ENCODE results near the gene PDE7B.

The PDE7B gene

DNA sequence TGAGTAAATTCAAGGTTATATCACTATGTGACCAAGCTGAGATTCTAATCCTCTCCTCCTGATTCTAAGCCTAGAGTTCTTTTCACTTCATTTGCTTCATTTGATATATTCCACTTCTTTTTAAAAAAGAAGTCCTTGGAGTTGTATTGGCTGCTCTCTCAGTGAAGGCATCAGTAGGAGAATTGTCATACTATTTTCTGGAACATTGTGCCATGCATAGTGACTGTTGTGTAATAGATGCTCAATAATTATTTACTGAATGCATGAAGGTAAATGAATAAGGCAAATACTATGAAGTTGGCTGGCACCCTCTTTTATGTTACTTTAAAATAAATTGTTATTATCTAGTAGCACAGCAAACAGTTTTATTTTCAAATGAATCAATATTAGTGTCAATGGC is 209.3 kb downstream of the PDE7B start:
- H3K27ac ChIP-seq: no peak overlapping the region
- TF ChIP-seq, protein P1, sequence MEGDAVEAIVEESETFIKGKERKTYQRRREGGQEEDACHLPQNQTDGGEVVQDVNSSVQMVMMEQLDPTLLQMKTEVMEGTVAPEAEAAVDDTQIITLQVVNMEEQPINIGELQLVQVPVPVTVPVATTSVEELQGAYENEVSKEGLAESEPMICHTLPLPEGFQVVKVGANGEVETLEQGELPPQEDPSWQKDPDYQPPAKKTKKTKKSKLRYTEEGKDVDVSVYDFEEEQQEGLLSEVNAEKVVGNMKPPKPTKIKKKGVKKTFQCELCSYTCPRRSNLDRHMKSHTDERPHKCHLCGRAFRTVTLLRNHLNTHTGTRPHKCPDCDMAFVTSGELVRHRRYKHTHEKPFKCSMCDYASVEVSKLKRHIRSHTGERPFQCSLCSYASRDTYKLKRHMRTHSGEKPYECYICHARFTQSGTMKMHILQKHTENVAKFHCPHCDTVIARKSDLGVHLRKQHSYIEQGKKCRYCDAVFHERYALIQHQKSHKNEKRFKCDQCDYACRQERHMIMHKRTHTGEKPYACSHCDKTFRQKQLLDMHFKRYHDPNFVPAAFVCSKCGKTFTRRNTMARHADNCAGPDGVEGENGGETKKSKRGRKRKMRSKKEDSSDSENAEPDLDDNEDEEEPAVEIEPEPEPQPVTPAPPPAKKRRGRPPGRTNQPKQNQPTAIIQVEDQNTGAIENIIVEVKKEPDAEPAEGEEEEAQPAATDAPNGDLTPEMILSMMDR (IDR thresholded peaks at IDR 0.05): no peak

DNA sequence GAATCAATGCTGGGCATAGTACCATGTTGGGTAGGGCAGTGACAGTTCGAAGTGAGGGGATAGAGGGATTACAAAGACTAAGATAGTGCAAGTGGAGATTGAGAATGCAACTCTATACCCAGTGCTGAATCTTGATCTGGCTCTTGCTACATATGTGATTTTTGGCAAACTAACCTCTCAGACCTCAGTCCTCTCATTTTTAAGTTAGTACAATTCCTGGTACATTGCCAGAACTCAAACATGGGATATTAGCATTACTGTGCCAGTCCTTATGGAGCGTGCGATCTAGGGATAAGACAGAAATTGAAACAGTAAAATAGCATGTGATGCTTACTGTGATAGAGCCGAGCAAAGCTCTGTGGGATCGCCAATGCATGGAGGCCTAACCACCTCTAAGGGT is 210.2 kb downstream of the PDE7B start:
- no peak overlapping the region for H3K27ac ChIP-seq
- TF ChIP-seq, protein P1 (IDR thresholded peaks at IDR 0.05): no peak
- TF ChIP-seq ZFX (IDR thresholded peaks at IDR 0.05; ENCODE audit: borderline replicate concordance): no peak

DNA sequence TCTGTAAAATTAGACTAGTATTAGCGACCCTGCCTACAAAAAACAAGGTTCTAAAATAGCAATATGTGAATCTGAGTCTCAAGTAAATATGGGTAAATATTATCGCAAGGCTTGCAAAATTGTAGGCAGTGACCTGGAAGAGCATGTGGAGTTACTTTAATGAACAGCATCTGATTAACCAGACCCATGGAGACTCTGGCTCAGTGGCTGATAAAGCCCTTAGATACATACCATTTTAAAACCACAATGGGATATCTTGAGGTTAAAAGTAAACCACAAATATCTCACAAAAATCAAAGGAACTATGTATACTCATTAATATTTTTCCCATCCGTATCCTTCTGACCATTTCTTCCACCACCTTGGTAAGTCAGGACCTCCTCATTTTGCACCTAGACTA is 211.6 kb downstream of the PDE7B start:
- TF ChIP-seq, protein P1 (IDR thresholded peaks at IDR 0.05): no peak
- TF ChIP-seq ZFX (IDR thresholded peaks at IDR 0.05; ENCODE audit: borderline replicate concordance): no peak
- H3K27ac ChIP-seq: no peak overlapping the region

DNA sequence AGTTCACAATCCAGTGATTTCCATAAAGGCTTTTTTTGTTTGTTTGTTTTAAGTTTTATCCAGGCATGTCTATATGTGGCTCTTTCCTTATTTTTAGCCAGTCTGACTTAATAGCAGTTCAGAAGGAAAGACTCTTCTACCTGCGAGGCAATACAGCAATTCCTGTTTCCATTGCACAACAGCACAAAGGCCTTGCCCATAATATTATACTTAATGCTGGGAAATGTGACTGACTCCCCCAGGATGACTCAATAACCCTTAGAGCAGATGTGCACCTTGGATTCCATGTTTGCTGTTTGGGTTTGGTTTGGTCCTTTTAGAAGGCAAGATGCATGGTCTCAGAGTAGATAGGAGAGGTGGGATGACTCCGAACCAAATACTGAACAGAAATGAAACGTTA is 214.5 kb downstream of the PDE7B start:
- H3K27ac ChIP-seq: no peak overlapping the region
- TF ChIP-seq ZFX (IDR thresholded peaks at IDR 0.05; ENCODE audit: borderline replicate concordance): no peak
- TF ChIP-seq, protein P1 (IDR thresholded peaks at IDR 0.05): no peak

DNA sequence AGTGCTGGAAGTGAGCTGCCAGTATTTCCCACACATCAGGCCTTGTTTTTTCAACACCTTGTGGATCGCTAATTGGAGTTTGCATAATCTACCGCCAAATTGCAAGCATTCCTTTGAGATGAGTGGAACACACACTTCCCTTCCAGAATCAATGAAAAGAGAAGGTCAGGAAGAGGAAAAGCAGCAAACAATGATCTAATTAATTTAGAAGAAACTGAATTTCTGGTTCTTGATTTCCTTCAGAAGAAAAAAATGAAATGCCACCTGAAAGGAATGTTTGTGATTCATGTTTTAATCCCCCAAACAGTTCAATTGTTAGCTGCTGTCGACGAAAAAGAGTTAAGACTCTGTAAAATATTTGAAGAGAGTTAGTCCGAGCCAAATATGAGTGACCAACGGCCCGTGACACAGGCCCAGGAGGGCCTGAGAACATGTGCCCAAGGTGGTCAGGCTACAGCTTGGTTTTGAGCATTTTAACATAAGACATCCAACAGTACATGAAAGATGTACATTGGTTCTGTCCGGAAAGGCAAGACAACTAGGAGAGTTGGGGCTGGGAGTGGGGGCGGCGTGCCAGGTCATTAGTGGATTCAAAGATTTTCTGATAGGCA is 216.3 kb downstream of the PDE7B start:
- H3K27ac ChIP-seq: no peak overlapping the region
- TF ChIP-seq ZFX (IDR thresholded peaks at IDR 0.05; ENCODE audit: borderline replicate concordance): no peak
- TF ChIP-seq, protein P1 (IDR thresholded peaks at IDR 0.05): no peak

DNA sequence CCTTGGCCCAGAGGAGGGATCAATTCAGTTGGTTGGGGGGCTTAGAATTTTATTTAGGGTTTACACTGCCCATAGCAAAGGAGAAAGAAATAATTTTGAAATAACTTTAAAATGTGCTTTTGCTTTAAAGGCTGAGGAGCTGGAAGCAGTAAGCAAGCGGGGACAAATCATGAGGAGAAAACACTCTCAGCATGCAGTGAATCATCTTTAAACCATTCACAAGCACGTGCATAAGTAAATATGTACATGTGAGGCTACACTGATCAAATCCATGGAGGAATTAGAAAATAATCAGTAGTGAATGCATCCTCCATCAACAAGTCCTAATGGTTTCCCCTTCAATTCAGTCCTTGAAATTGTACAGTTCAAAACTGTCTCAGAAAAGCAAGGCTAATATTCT is 217.6 kb downstream of the PDE7B start:
- TF ChIP-seq ZFX (IDR thresholded peaks at IDR 0.05; ENCODE audit: borderline replicate concordance): no peak
- TF ChIP-seq, protein P1 (IDR thresholded peaks at IDR 0.05): no peak
- no peak overlapping the region for H3K27ac ChIP-seq

DNA sequence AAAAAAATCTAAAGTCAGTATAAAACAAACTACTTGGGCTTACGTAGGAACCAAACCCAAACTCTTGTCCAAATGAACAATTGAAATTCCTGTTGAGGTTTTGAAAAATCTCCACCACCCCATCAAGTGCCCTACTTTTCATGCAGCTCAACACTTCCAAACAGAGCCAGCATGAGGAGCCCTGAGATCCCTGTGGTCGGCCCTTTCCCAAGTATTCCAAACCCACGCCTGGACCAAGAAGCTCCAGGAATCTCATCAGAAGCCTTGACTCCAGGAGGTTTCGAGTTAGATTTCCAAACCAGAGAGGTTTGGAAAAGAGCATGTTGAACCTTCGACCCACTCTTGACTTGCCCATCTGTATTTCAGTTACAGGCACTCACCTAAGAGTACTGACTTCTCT is 219.3 kb downstream of the PDE7B start:
- no peak overlapping the region for H3K27ac ChIP-seq
- TF ChIP-seq, protein P1 (IDR thresholded peaks at IDR 0.05): no peak
- TF ChIP-seq ZFX (IDR thresholded peaks at IDR 0.05; ENCODE audit: borderline replicate concordance): no peak

Data from 22Rv1 (cell line).